GM21619 (cell line): ENCODE results near the gene KRTAP10-11.

ENCODE experiments used
- ATAC-seq: cut with Tn5 transposase; IDR thresholded peaks from one replicate; pipeline ENCODE4 v1.9.1; 2021; ENCODE audit not compliant: unreplicated experiment

KRTAP10-11 gene

DNA sequence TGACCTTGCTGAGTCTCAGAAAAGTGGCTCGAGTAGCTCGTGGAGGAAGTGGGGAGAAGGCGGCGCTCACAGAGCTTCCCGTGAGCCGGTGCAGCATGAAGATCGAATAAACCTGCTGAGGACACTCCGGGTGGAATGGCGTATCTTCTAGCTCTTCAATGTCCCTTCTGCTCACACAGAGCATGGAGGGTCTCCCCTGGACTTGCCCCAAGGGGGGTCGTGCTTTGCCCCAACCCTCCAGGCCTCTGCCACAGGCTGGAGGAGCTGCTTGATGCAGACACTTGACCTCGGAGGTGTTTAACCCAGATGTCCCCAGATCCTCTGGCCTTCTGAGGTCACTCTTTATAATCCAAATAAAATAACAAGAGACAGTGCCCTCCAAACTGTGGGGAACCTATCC, 48.6 kb downstream of the KRTAP10-11 start:
- no peak for ATAC-seq

GRCh38 chr21:44695184-44695583, 49.0 kb downstream of the KRTAP10-11 start:
- ATAC-seq = no peak

GRCh38 chr21:44695641-44696040, 49.4 kb downstream of the KRTAP10-11 start:
- no peak for ATAC-seq

DNA sequence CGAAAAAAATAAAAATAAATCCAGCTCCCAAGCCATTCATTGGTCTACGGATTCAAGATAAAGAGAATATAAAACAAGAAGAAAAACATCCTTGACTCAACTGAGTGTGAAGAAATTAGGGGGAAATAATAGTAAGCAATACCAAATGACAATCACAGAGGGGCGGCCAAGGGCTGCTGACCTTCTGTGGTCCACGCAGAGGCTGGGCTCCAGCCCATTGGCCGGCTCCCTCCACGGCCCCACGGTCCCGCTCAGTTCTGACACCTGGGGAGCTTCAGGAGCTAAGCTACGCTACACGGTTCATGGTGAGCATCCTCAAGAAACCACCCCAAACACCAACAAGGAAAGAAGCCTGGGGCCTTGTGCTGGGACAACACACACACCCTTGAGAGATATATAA, 50.4 kb downstream of the KRTAP10-11 start:
- no peak for ATAC-seq
